Measurements from ENCODE around the gene PACS2.

PACS2 gene

DNA sequence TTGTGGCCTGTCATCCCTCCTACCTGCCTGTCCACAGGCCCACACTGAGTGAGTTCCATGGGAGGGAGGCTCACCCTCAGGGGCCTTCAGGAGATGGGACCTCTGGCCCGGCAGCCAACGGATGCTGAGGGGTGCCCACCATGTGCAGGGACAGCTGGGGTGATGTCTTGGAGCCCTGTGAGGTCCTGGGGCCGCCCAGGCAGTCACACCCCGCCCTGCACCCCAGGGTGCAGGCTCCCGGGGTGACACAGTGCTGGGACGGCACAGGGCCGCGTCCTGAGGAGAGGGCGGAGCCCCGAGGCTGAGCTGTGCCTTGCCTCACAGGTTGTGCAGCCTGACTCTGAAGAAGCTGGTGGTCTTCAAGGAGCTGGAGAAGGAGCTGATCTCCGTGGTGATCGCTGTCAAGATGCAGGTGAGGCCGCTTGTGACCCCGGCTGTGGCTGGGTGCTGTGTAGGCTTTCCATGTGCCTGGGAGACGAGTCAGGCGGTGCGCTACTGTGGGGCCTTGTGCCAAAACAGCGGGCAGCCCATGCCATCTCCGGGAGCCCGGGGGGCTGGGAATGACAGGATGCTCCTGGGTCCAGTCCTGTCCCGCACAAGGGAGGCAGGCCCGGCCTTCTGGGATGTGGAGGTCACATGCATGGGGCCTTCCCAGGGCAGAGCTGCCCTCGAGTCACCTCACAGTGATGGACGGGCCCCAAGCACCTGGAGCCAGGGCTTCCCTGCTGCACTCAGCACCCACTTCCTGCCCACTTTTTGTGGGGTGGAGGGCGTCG lies 33.8 kb downstream of the PACS2 start:
- H3K4me3 ChIP-seq (ENCODE audit: low read depth, low read length), result no peak overlapping the region
- no peak for TF ChIP-seq CTCF (IDR thresholded peaks at IDR 0.05; ENCODE audit: borderline replicate concordance, insufficient read depth, low read depth, low read length)

GRCh38 chr14:105348945-105349699 lies 34.6 kb downstream of the PACS2 start:
- no peak for TF ChIP-seq CTCF (IDR thresholded peaks at IDR 0.05; ENCODE audit: borderline replicate concordance, insufficient read depth, low read depth, low read length)

GRCh38 chr14:105349992-105350391 lies 35.4 kb downstream of the PACS2 start:
- no peak overlapping the region for H3K4me3 ChIP-seq (ENCODE audit: low read depth, low read length)
- no peak for TF ChIP-seq CTCF (IDR thresholded peaks at IDR 0.05; ENCODE audit: borderline replicate concordance, insufficient read depth, low read depth, low read length)

More at GRCh38 chr14:105348945-105349699, 34.6 kb downstream of the PACS2 start:
- no peak overlapping the region for H3K4me3 ChIP-seq (ENCODE audit: low read depth, low read length)

GRCh38 chr14:105350450-105351244 lies 36.1 kb downstream of the PACS2 start:
- H3K4me3 ChIP-seq (ENCODE audit: low read depth, low read length), result no peak overlapping the region
- TF ChIP-seq CTCF (IDR thresholded peaks at IDR 0.05; ENCODE audit: borderline replicate concordance, insufficient read depth, low read depth, low read length), result no peak

GRCh38 chr14:105351410-105351809 lies 36.9 kb downstream of the PACS2 start:
- TF ChIP-seq CTCF (IDR thresholded peaks at IDR 0.05; ENCODE audit: borderline replicate concordance, insufficient read depth, low read depth, low read length), result no peak
- no peak overlapping the region for H3K4me3 ChIP-seq (ENCODE audit: low read depth, low read length)

DNA sequence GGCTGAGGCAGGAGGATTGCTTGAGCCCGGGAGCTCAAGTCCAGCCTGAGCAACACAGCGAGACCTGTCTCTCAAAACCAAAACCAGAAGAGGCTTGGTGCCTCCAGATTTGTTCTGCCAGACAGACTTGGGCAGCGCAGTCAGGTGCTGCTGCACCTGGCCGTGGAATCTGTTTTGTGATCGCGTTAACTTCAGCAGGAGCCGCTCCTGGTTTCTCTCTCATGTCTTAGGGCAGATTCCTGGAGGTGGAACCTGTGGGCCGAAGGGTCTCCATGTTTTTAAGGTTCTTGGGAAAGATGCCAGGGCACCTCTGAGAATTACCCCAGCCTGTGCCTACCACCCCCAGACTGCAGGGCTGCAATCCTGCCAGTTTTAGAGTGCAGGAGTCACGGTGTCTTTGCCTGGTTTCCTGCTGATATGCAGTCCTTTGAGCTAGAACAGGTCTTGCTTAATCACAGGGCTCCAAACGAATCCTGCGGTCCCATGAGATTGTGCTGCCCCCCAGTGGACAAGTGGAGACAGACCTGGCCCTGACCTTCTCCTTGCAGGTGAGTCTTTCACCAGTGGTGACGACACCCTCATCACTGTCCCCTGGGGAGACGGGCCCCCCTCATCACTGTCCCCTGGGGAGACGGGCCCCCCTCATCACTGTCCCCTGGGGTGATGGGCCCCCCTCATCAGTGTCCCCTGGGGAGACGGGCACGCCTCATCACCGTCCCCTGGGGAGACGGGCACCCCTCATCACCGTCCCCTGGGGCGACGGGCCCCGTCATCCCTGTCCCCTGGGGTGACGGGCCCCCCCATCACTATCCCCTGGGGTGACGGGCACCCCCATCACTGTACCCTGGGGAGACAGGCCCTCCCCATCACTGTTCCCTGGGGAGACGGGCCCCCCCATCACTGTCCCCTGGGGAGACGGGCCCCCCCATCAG lies 37.6 kb downstream of the PACS2 start:
- TF ChIP-seq CTCF (IDR thresholded peaks at IDR 0.05; ENCODE audit: borderline replicate concordance, insufficient read depth, low read depth, low read length), result peak; percentile 86
- no peak overlapping the region for H3K4me3 ChIP-seq (ENCODE audit: low read depth, low read length)
